ENCODE data around the gene ZMYND8. TPM values are rescaled to one million over a fixed set of nuclear protein-coding genes. Genes with fewer than 3 reads are reported as not detected.

Gene ZMYND8
- total and polyA plus RNA-seq, 2 of the 8 experiments (the other 6 are each of a cell fraction or from before 2014, with no cell fraction given) = 50.5 to 163 TPM

DNA sequence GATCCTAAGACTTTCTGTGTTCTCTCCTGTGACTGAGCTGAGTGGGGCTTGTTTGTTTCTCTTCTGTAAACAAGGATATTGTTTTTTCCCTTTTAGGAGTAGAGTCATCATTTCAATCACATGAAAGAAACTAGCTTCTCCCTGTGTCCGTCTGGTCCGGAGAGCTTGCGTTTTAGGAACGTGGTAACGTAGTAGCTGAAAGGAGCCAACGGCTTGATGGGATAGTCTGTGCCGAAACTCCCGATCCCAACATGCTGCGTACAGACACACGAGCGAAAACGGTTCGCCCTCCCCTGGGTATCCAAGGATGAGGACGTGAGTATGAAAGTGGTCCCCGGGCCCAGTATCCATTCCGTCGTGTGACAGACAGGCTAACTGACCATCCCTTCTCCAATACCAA is 146.5 kb downstream of the ZMYND8 start (continued):
- TF ChIP-seq CHD7 (IDR thresholded peaks at IDR 0.05; ENCODE audit: insufficient replicate concordance, low read length) (no peak), SP2 (IDR thresholded peaks at IDR 0.05; ENCODE audit: low read length) (no peak), SIN3A (conservative IDR thresholded peaks at IDR 0.05 in 1 of 2, IDR thresholded peaks at IDR 0.05 in 1 of 2; ENCODE audit: low read depth in 1 of 2, low read length in 2 of 2) (no peak)

All from H1 (cell line).